CD4-positive, alpha-beta T cell treated with Interleukin-6 at 100 ng/mL for 8 hours (primary cell): Measurements from ENCODE around the gene KCNA5.
A peak's percentile ranks its signal among the peaks of the same experiment; 100 is the strongest.

Source experiments
- DNase-seq: peaks from one replicate; pipeline ENCODE4 v3.0.0-alpha.2; 2020; ENCODE audit warnings: mixed read lengths, low spot score

The KCNA5 gene

DNA sequence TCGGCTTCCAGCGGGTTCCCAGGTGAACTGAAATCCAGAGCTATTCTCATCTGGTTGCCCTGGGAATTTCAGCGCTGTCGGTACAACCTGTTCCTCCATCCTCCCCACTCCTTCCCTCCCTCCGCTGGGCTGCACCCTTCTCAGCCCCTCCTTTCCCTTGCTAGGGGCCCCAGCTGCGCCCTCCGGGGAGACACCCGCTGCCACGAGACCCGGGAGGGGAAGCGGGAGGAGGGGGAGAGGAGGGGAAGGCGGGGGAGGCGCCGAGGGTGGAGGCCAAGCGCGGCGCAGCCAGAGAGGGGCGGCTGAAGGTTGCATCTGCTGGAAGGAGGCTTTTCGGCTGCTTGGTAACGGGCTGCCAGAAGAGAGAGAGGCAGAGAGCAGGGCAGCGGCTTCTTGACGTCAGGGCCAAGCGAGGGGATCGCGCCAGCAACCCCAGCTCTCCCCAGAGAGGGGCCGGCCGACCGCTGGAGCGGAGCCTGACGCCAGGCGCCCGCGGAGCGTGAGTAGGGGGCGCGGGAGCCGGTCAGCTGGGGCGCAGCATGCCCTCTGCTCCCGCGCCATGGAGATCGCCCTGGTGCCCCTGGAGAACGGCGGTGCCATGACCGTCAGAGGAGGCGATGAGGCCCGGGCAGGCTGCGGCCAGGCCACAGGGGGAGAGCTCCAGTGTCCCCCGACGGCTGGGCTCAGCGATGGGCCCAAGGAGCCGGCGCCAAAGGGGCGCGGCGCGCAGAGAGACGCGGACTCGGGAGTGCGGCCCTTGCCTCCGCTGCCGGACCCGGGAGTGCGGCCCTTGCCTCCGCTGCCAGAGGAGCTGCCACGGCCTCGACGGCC is at the start of gene KCNA5:
KCNA5 (plus strand) TSS at position 291 of the 831 bp plus-strand sequence; CDS start at position 560, 269 bp downstream.
- no peak for DNase-seq

DNA sequence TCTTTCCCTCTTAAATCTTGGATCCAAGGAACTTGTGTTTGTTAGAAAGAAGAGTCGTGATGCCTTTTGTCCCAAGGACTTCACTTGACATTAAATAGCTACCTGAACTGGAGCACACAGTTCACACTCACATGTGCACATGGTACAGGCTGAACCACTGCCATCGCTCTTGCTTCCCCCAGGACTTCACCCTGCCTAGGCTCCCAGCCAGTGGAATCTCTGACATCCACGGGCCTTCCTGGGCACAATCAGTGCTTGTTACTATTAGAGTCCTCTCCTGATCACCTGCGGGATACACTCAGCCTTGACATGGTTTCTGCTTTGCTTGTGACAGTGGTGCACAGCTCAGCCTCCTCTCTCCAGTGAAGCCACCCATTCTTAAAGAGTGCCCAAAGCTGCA is 49.1 kb upstream of the KCNA5 start:
- no peak for DNase-seq

DNA sequence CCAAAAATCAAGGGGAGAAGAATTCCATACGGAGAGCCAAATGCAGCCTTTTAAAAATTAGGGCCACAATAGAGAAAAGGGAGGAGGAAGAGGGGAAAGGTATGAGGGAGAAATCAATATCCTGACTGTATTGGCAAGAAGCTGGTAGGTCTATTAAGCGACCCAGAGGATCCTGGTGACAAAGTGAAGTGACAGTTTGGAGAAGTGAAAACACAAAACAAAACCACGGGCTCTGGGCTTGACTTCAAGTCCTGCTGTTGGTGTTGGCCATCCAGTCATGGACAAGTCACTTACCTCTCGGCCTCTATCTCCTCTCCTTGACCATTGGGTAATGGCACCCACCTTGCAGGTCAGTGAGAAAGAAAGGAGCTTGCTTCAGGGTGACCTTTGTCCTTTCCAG is 47.0 kb upstream of the KCNA5 start:
- no peak for DNase-seq

DNA sequence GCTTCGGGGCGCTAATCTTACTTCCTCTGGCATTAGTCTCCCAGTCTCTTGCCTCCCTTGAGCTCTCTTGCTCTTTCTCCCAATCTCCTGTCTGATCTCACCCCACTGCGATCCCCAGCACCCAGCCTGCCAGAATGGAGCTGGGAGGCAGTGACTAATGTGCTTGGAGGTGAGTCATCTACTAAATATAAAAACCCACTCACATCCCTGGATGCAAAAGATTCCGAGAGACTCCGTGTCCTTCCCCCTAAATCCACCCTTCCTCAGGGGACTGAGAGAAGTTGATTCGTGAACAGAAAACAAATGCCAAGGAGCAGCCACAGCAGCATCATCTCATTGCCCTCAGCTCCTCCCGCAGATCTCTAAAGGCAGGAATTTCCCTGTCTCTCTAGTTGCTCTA is 45.7 kb upstream of the KCNA5 start:
- no peak for DNase-seq

DNA sequence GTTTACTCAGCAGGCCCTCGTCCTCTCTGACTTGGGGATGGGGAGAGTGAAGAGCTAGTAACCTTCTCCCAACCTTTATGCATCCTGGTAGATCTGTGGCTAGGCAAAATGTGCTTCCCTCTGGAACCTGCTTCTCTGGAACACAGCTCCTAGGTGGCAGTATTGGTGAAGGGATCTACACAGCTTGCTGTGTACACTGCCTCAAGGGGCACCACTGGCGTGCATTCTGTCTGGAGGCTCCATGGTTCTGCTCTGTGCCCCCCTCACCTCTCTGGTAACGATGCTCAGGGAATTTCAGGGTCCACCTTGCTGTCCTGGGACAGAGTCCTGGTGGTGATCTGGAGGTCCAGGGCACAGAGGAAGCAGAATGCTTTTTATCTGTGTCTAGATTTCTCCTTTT is 43.5 kb upstream of the KCNA5 start:
- no peak for DNase-seq

DNA sequence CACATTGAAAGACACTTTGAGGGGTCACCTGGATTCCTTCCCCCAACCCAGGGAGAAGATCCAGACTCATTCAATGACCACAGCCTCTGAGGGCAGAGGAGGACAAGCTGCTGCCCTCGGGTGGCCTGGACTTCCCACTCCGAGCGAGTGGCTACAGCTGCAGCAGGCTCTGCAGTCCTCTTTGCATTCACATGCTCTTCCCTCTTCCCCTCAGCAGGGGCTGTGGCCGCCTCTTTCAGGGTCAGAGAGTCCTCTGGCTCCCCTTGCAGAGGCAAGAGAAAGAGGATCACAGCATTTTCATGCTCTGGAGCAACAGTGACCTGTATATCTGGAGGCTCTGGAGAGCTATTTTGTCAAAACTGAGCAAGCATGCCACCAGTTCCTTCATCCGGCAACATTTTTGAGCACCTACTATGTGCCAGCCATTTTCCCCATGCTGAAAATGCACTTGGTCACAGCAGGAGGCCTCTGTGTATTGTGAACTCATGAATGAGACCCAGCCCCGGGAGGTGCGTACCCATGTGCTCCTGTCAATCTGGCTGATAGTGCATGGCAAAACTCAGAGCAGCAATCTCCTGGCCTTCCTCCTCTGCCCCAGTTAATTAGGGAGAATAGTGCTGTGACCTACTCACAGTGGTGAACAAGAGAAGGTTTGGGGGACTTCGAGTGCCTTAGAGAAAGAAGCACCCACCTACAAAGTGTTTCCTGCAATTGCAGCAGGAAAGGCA is 42.9 kb upstream of the KCNA5 start:
- no peak for DNase-seq

DNA sequence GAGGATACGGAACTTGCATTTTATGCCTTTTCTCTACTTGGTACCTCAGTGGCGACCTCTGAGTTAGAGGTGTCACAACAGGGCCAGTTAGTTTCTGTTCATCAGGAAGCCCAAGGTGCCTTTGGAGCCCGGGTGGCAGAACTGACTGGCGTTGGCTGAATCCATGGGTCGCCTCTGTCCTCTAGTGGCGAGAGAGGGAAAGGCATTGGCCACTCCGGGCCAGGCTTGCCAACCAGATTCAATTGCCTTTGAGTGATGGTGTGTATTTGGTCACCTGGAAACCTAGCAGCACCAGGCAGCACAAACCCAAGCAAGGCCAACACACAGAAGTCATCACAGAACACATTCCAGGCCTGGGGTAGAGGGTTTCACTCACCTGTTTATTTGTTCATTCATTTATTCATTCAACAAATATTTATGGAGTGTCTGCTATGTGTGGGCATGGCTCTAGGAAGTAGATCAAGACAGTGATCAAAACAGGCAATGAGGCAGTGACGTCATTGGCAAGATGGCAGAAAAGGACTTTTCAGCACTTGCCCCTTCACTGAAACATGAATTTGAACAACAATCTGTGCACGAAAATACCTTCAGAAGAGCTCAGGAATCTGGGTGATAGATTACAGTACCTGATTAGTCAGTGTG is 40.5 kb upstream of the KCNA5 start:
- DNase-seq: peak; percentile 3

DNA sequence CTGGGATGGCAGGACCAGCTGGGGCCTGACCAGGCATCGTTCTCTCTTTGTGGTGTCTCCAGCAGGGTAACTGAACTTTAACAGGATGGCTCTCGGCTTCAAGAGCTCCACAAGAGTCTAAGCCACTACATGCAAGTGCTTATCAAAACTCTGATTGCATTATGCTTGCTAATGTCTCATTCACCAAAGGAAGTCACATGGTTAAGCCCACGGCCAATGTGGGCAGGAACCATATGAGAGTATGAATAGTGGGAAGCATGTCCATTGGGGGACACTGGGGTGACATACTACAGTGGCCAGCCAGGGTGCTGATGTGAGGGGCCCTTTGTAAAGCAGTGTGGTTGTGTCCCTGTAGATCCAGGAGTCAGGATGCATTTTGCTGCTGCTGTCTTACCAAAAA is 35.0 kb upstream of the KCNA5 start:
- no peak for DNase-seq

DNA sequence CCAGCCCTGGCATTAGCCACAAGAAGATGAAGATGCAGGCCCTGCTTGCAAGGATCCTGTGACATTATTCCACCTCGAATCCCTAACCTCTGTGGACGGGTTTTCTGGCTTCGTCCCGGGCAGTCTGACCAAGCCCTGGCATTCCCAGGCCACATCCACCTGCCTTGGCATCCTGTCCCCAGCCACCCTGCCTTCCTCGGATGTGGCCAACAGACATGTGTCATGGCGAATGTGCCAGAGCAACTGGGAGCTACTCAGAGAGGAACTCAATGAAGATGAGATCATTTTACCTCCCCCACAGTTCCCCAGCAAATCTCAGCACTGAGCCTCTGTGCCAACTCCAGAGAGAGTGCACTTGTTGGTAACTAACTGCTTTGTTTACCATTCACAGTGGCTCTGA is 33.5 kb upstream of the KCNA5 start:
- DNase-seq: no peak

DNA sequence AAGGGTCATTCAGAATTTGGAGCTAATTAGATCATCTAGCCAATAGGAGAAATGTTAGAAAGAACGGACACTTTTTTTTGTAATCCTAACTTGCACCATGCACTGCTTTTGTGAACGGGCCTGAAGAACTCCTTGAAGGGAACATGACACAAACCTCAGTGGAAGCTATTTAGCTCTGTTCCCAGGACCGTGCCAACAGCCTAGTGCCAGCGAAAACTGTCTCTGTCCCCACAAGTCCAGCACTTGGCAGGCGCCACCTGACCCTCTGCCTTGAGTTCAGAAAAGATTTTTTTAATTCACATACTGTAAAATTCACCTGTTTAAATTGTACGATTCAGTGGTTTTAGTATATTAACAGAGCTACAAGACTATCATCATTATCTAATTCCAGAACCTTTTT is 31.3 kb upstream of the KCNA5 start:
- no peak for DNase-seq

DNA sequence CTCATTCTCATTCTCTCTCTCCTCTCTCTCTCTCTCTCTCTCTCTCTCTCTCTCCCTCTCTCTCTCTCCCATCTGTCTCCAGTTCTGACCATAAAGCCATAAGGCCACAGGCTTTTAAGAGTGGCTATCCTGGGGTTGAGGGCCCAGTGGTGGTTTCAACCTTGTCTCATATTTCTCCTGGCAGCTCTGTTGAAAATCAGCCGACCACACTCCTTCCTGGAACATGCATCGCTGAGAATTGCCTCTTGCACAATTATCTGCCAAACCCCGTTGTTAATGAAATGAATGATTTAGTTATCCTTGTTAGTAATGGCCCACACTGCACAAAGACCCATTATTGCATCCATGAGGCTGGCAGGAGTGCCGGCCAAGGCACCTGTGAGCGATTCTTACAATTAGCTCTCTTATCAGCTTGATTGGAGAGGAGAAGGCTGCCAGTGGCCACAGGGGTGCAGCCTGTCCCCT is 30.4 kb upstream of the KCNA5 start:
- DNase-seq: no peak

DNA sequence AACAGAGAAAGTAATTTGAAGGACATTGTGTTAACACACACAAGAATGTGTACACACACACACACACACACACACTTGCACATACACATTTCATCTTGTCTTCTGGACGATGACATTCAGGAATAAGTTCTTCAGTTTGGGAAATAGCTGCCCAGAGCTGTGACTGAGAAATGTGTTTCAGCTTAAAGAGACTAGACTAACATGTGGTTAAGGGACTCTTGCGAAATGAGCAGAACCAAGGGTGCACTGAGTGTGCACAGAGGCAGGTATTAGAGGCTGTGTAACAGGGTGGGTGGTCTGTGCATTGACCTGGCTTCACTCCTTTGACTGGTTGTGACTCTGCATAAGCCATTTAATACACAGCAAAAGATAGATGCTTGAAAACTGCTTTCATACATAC is 29.4 kb upstream of the KCNA5 start:
- DNase-seq: no peak

DNA sequence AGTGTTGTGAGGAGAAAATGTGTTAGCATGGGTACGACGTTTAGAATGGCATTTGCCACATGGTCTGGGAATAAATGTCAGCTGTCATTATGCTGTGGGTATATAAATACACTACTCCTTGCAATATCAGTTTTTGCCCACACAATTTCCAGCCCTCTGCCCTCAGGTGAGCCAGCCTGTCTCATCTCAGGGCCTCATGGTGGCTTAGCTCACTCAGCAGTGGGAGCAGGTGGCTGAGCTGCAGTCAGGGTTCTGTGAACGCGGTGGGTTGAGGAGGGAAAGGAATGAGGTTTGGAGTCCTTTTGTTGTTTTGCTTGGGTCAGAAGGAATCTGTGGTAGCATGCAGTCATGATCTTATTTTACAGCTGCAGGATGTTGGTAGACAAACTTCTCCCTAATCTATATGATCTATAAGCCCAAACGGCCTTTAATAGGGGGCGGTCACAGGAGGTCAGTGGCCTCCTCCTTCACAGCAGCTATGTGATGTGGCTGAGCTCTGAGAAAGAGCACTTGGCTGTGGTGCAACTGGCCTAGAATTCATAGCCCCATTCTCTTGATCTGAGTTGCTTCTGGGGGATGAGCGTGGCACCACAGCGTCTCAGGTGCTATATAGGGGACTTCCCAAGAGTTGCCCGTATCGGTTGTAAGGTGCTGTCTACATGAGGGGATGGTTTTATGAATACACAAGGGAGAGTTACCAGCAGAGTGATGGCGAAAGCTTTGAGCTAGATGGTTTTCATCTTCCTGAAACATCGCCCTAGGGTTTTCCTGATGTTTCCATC is 27.8 kb upstream of the KCNA5 start:
- DNase-seq: no peak

DNA sequence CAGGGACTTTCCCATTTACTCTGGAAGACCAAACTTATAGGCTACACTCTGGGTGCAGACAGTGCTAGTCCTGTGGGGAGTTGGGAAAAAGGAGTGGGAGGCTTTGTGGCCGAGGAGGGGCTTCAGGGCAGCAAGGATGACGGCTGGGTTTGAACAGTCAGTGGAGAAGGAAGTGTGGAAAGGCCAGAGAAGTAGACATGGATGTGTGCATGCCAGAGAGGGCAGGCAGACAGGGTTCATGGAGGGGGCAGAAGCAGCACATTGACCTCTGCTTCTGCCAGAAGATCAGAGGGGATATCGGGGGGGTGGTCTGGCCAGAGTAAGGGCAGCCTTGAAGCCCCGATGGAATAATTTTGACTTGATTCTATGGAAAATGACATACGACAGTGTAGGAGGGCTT is 27.2 kb upstream of the KCNA5 start:
- no peak for DNase-seq

DNA sequence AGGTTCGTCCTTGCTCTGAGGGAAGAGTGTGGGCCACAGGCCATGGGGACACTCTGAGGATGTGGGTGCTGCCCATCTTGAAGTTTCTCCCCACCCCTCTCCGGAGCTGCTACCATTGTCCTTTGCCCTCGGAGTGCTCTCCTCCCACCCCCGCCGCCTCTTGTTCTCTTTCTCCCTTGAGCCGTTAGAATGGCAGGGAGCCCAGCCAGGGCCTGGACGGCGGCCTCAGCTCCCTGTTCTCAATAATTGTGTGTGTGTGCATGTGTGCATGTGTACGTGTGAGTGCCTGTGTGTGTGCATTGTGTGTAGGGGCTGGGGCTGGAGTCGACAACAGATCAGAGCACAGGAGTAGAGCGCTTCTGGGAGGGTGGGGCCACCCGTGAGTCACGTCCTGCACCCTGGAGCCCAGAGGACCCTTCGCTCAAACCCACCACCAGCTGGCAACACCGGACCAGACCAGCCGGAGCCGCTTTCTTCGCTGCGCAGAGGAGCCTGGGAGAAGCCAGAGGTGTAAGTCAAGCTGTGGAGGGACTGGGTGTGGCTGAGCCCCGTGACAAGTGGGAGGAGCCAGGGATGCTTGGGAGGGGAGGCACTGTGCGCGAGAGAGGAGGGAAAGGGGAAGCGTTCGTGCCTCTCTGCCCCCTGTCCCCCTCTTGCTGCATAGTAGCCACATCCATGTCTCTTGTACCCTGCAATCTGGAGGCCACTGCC is 25.9 kb upstream of the KCNA5 start:
- DNase-seq: no peak

DNA sequence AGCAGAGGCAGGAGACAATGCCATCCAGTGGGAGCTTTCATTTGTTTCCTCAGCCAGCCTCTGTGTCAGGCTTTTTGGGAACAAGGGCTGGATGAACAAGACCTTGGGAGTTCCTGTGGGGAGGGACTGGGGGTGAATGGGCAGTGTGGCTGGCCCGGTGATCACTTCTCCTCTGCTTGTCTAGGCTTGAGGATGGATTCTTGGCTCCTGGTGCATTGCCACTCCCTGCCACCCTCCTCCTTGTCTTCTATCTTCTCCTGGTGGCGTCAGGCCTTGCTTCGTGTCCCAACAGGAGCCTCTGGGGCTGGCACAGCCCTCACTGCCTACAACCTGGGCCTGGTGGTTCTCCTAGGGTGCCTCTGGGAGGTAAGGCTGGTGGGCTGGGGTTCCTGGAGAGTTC is 25.0 kb upstream of the KCNA5 start:
- DNase-seq: no peak

DNA sequence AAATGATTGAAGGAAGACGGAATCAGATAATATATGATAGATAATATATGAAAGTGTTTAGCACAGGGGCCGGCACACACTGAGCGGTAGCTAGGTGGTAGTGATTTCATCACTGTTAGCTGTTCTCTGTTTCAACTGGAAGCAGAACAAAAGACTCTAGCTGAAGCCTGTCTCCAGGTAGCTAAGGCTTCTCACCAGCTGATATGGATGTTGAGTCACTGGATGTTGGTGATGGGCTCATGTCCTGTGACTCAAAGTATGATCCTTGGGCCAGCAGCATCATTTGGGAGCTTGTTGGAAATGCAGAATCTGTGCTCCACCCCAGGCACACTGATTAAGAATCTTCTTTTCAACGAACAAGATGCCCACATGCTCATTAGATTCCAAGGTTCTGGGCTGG is 21.7 kb upstream of the KCNA5 start:
- no peak for DNase-seq

DNA sequence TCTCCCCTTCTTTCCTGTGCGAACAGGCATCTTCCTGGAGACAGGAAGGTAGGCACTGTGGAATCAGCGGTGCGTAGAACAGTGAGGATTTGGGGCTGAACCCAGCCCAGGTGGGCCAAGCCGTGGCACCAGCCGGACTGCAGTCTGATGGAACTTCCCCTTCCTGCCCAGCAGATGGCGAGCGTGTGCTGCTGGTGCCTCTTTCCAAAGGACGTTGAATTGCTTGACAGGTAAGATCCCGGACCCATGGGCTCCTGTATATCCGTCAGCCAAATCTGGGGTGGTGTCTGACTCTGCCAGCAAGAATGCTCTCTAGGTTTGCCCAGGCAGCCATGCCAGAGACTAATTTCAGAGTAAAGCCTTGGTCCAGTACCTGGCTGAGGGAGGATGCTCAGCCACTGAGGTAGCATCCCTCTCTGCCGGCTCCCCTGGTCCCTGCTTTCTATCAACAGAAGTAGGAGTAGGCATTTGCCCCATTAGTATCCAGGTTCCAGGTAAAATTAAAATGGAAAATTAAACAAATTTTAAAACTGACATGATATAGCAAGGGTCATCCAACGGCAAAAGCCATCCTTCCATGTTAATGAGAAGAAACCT is 21.1 kb upstream of the KCNA5 start:
- DNase-seq: peak; percentile 18

DNA sequence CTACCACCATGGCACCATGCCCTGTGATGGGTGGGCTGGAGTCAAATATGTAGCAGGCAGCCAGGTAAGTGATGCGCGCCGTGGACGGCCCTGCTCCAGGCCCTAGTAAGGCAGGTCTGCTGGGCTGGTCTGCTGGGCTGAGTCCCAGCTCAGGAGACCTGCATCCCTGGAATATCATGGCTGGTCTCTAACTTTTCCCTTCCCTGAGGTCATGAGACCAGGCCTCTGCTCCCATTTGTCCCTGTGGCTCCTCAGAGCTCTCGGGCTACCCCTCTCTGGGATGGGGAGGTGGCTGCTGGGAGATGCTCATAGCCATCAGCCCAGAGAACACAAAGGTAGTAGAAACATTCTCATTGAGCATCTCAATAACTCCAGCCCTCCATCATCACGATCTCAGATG is 19.8 kb upstream of the KCNA5 start:
- no peak for DNase-seq

DNA sequence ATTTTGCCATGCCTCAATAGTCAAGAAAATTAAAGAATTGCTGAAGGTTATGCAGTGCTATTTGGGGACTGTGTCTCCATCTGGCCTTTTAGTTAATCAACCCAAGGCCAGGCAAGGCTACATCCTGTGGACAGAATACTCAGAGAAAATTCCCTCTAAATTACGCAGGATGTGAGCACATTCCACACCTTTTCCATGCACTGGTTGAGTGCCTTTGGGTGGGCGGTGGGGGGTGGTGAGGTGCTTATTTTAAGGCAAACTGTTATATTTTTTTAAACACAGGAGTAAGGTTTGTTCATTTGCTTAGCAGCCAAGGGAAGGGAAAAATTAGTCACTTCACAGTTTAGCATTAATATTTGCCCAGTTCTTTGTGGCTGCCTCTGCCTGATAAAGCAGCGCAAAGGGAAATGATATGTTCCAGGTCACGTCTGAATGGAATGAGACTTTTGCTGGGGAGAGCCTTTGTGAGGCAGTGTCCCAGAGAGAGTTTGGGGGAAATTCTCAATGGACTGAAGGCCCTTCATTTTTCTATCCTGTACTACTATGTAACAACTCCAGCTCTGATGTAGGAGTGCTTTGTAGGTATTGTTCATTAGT is 17.2 kb upstream of the KCNA5 start:
- DNase-seq: no peak
